Activated T-helper 2 cell treated with anti-CD3 and anti-CD28 coated beads, Interferon-gamma antibody, Interleukin-2, Interleukin-4, amounts not matched to agents 10 μg/mL and 5 μg/mL and 100 μg/mL, durations not matched to agents 14 hours and 24 hours and 36 hours (primary cell): ENCODE data around the gene SEC14L5. TPM values are rescaled to one million over a fixed set of nuclear protein-coding genes. Genes with fewer than 3 reads are reported as not detected.

ENCODE experiments used
- DNase-seq: peaks from one replicate; pipeline ENCODE4 v3.0.0; 2021; ENCODE audit warnings: low spot score
- H3K27ac Mint-ChIP-seq: one replicate; pipeline ENCODE4 v1.8.0; 2021; ENCODE audit warnings: mixed read lengths
- H3K27me3 Mint-ChIP-seq: one replicate; pipeline ENCODE4 v1.8.0; 2021; ENCODE audit warnings: low read depth, mixed read lengths
- H3K36me3 Mint-ChIP-seq: one replicate; pipeline ENCODE4 v1.8.0; 2021; ENCODE audit warnings: low read depth, mixed read lengths
- H3K4me1 Mint-ChIP-seq: one replicate; pipeline ENCODE4 v1.8.0; 2021; ENCODE audit warnings: low read depth, mixed read lengths
- H3K4me3 Mint-ChIP-seq: one replicate; pipeline ENCODE4 v1.8.0; 2021; ENCODE audit warnings: low read depth, mild to moderate bottlenecking, moderate library complexity, mixed read lengths
- H3K9me3 Mint-ChIP-seq: one replicate; pipeline ENCODE4 v1.8.0; 2021; ENCODE audit warnings: mixed read lengths
- intact Hi-C: fragments of 100-400 bp; cut with micrococcal nuclease; formaldehyde crosslinking; loops from one replicate; pipeline ENCODE4 v1.15.1; 2023
- total RNA-seq: library from RNA; stranded (reverse); gene quantifications from 2 replicates; pipeline ENCODE4 v1.2.3, GENCODE V29; 2022

SEC14L5 gene
- total RNA-seq, 1 donor from 2014 or later = not detected

DNA sequence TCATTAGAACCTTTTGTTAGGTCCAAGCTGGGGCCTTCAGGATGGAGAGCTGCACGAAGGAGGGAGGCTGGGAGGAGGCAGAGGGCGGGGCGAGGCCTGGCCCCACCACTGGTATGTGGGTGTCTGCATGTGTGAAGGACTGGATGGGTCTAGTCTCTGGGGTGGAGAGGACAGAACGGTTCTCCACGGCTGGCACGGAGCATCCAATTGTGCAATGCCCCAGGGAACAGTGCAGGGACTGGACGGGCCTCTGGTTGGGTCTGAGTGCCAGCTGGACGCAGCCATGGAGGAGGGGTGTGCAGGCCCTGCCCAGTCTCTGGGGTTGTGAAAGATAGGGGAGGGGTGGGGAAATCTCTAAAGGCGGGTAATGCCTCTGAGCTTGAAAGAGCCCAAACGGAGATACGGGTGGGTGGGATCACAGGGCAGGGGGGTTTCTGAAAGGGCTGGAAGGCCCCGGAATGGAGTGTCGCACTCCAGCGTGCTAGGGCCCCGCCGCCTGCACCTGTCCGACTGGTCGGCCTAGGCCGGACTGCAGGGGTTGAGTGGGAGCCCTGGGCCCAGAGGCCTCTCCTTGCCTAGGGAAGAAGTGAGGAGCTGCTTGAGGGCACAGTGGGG lies 22.8 kb upstream of the SEC14L5 start:
- Mint-ChIP-seq H3K9me3 (no peaks in the 10 kb centered on the region), H3K27me3 (peaks cover 27% of the 10 kb centered on the region), H3K27ac (no peak overlapping the region), H3K4me3 (no peak overlapping the region), H3K4me1 (no peaks in the 10 kb centered on the region), H3K36me3 (no peaks in the 10 kb centered on the region)
- DNase-seq = no peak
- intact Hi-C loops = no loop called here

- H3K4me3 Mint-ChIP-seq = peak overlapping the region; percentile 56
- DNase-seq = no peak
- no peaks in the 10 kb centered on the region for H3K36me3 Mint-ChIP-seq
- intact Hi-C loops = no loop called here
- no peaks in the 10 kb centered on the region for H3K9me3 Mint-ChIP-seq
- H3K27me3 Mint-ChIP-seq = peaks cover 27% of the 10 kb centered on the region
- no peaks in the 10 kb centered on the region for H3K4me1 Mint-ChIP-seq
- no peak overlapping the region for H3K27ac Mint-ChIP-seq
These were observed 21.7 kb upstream of the SEC14L5 start for GRCh38 chr16:4936181-4936990.

GRCh38 chr16:4936991-4937781 lies 20.9 kb upstream of the SEC14L5 start, which contains the start of gene PPL:
TSS of gene PPL (minus strand) at chr16:4937148. CDS start at chr16:4937045, 103 bp downstream.
- no peaks in the 10 kb centered on the region for H3K36me3 Mint-ChIP-seq
- H3K27ac Mint-ChIP-seq = no peak within 1 kb of the TSS
- intact Hi-C loops = no loop called here
- H3K4me3 Mint-ChIP-seq = peak within 1 kb of the TSS; percentile 56
- no peaks in the 10 kb centered on the region for H3K4me1 Mint-ChIP-seq
- DNase-seq = peak; percentile 14
- H3K27me3 Mint-ChIP-seq = peaks cover 27% of the 10 kb centered on the region
- H3K9me3 Mint-ChIP-seq = no peaks in the 10 kb centered on the region

DNA sequence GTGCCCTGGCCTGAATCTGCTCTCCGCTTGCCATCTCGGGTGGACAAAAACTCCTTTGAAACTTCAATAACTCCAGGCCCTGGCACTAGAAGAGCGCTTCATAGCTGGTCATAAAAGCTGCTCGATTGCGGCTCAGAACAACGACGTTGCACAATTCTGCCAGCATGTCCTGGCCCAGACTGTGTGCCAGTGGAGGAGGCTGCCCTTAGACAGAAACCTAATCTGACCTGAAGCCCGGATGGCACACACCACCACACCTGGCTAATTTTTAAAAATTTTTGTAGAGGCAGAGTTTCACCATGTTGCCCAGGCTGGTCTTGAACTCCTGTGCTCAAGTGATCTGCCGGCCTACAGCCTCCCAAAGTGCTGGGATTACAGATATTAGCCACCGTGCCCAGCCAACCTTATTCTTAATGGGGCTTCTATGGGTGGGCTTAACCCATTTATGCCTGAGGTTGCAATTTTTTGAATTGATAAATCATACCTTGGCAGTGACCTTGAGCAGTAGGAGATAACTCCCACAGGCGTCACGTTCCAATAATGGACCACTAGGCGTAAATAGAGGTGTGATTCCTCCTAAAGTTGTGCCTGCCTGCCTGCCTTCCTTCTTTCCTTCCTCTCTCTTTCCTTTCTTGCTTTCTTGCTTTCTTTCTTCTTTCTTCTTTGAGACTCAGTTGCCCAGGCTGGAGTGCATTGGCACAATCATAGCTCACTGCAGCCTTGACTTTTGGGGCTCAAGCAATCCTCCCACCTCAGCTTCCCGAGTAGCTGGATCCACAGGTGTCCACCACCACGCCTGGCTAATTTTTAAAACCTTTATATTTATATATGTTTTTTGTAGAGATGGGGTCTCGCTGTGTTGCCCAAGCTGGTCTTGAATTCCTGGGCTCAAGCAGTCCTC lies 20.1 kb upstream of the SEC14L5 start:
- H3K4me1 Mint-ChIP-seq = no peaks in the 10 kb centered on the region
- peak overlapping the region; percentile 41 for H3K4me3 Mint-ChIP-seq
- H3K27me3 Mint-ChIP-seq = peaks cover 27% of the 10 kb centered on the region
- no peaks in the 10 kb centered on the region for H3K9me3 Mint-ChIP-seq
- DNase-seq = no peak
- intact Hi-C loops = no loop called here
- H3K36me3 Mint-ChIP-seq = no peaks in the 10 kb centered on the region
- H3K27ac Mint-ChIP-seq = no peak overlapping the region

- Mint-ChIP-seq H3K36me3 (no peaks in the 10 kb centered on the region), H3K27me3 (peaks cover 27% of the 10 kb centered on the region), H3K9me3 (no peaks in the 10 kb centered on the region), H3K4me3 (no peak overlapping the region), H3K27ac (no peak overlapping the region), H3K4me1 (no peaks in the 10 kb centered on the region)
- no peak for DNase-seq
- intact Hi-C loops = no loop called here
These were observed 19.5 kb upstream of the SEC14L5 start for GRCh38 chr16:4938683-4939030.

DNA sequence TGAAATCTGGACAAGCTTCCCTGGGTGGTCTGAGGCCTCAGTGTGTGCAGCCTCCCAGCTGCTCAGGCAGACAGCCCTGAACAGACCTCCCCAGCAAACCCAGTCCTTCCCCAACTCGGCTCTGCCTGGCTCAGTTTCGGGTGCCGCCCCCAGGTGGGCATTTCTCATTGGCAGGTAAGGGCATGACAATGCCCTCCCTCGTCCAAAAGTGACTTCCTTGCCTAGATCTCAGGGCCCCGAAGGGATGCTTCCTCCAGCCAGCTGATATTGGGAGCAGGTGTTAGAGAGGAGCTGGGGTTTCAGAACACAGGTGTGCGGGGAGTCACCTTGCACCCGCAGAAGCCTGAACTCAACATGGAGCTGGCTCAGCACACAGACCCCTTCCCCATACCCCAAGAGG lies 17.4 kb upstream of the SEC14L5 start:
- no peaks in the 10 kb centered on the region for H3K4me1 Mint-ChIP-seq
- intact Hi-C loops = no loop called here
- H3K4me3 Mint-ChIP-seq = no peak overlapping the region
- no peaks in the 10 kb centered on the region for H3K36me3 Mint-ChIP-seq
- no peak overlapping the region for H3K27ac Mint-ChIP-seq
- no peak for DNase-seq
- H3K9me3 Mint-ChIP-seq = no peaks in the 10 kb centered on the region
- H3K27me3 Mint-ChIP-seq = peaks cover 19% of the 10 kb centered on the region

DNA sequence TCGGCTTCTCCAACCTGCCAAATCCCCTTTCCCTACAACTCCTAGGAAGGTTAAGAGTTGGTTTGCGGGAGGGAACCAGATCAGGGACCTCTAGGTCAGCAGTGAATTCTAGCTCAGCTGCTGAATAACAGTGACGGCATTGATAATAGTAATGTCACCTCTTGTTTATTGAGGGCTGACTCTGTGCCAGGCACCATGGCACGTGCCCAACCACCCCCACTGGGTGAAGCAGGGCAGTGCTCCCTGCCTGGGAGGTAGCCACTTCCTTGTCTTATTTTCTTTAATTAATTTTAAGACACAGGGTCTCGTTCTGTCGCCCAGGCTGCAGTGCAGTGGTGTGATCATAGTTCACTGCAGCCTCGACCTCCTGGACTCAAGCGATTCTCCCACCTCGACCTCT lies 15.6 kb upstream of the SEC14L5 start:
- Mint-ChIP-seq H3K9me3 (no peaks in the 10 kb centered on the region), H3K4me1 (no peaks in the 10 kb centered on the region), H3K36me3 (no peaks in the 10 kb centered on the region), H3K27me3 (peaks cover 11% of the 10 kb centered on the region), H3K27ac (no peak overlapping the region), H3K4me3 (no peak overlapping the region)
- DNase-seq = no peak
- intact Hi-C loops = no loop called here

GRCh38 chr16:4944333-4945281 lies 13.5 kb upstream of the SEC14L5 start:
- no peak overlapping the region for H3K27ac Mint-ChIP-seq
- intact Hi-C loops = no loop called here
- H3K4me1 Mint-ChIP-seq = no peaks in the 10 kb centered on the region
- H3K4me3 Mint-ChIP-seq = no peak overlapping the region
- DNase-seq = no peak
- H3K27me3 Mint-ChIP-seq = no peaks in the 10 kb centered on the region
- no peaks in the 10 kb centered on the region for H3K9me3 Mint-ChIP-seq
- no peaks in the 10 kb centered on the region for H3K36me3 Mint-ChIP-seq

GRCh38 chr16:4945560-4946502 lies 12.3 kb upstream of the SEC14L5 start:
- Mint-ChIP-seq H3K27ac (no peak overlapping the region), H3K36me3 (no peaks in the 10 kb centered on the region), H3K4me1 (no peaks in the 10 kb centered on the region), H3K9me3 (no peaks in the 10 kb centered on the region), H3K27me3 (no peaks in the 10 kb centered on the region), H3K4me3 (no peak overlapping the region)
- DNase-seq = no peak
- intact Hi-C loops = no loop called here

DNA sequence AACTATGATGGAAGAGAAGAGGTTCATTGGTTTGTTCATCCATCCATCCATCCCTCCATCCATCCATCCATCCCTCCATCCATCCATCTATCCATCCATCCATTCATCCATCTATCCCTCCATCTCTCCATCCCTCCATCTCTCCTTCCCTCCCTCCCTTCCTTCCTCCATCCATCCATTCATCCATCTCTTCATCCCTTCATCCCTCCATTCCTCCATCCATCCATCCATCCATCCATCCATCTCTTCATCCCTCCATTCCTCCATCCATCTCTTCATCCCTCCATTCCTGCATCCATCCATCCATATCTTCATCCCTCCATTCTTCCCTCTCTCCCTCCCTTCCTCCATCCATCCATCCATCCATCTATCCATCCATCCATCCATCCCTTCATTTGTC lies 11.2 kb upstream of the SEC14L5 start:
- Mint-ChIP-seq H3K4me1 (no peaks in the 10 kb centered on the region), H3K4me3 (no peak overlapping the region), H3K36me3 (no peaks in the 10 kb centered on the region), H3K27me3 (no peaks in the 10 kb centered on the region), H3K27ac (no peak overlapping the region), H3K9me3 (no peaks in the 10 kb centered on the region)
- no peak for DNase-seq
- intact Hi-C loops = no loop called here
